Progenitor cell of endocrine pancreas (in vitro differentiated cells): Measurements from ENCODE around the gene RPH3AL. TPM values are rescaled to one million over a fixed set of nuclear protein-coding genes. Genes with fewer than 3 reads are reported as not detected.

Experiments
- DNase-seq: peaks from one replicate; pipeline ENCODE4 v3.0.0; 2021; ENCODE audit warnings: low spot score; ENCODE audit not compliant: unreplicated experiment
- H3K27ac Mint-ChIP-seq: 2 replicates; pipeline ENCODE4 v1.8.0; 2021; ENCODE audit warnings: mild to moderate bottlenecking, moderate library complexity, mixed read lengths
- H3K27me3 Mint-ChIP-seq: 2 replicates; pipeline ENCODE4 v1.8.0; 2021; ENCODE audit warnings: mixed read lengths
- H3K36me3 Mint-ChIP-seq: 2 replicates; pipeline ENCODE4 v1.8.0; 2022; ENCODE audit warnings: mixed read lengths; ENCODE audit not compliant: insufficient read depth
- H3K4me1 Mint-ChIP-seq: 2 replicates; pipeline ENCODE4 v1.8.0; 2021; ENCODE audit warnings: low read depth, mixed read lengths
- H3K4me3 Mint-ChIP-seq: 2 replicates; pipeline ENCODE4 v1.8.0; 2021; ENCODE audit warnings: low read depth, mild to moderate bottlenecking, moderate library complexity, mixed read lengths
- H3K9me3 Mint-ChIP-seq: 2 replicates; pipeline ENCODE4 v1.8.0; 2021; ENCODE audit warnings: low read depth, mixed read lengths
- total RNA-seq: library from RNA; stranded (reverse); gene quantifications from 2 replicates; pipeline ENCODE4 v1.2.1, GENCODE V29; 2021
- TF ChIP-seq, protein P1 (sequence below): fragments of 200-600 bp; sonication (generic); IDR thresholded peaks from one replicate; pipeline ENCODE4 v1.5.0; 2021; ENCODE audit warnings: antibody characterized with exemption, mild to moderate bottlenecking; ENCODE audit not compliant: unreplicated experiment

The RPH3AL gene
- total RNA-seq, 1 donor from 2014 or later = 47.6 TPM

DNA sequence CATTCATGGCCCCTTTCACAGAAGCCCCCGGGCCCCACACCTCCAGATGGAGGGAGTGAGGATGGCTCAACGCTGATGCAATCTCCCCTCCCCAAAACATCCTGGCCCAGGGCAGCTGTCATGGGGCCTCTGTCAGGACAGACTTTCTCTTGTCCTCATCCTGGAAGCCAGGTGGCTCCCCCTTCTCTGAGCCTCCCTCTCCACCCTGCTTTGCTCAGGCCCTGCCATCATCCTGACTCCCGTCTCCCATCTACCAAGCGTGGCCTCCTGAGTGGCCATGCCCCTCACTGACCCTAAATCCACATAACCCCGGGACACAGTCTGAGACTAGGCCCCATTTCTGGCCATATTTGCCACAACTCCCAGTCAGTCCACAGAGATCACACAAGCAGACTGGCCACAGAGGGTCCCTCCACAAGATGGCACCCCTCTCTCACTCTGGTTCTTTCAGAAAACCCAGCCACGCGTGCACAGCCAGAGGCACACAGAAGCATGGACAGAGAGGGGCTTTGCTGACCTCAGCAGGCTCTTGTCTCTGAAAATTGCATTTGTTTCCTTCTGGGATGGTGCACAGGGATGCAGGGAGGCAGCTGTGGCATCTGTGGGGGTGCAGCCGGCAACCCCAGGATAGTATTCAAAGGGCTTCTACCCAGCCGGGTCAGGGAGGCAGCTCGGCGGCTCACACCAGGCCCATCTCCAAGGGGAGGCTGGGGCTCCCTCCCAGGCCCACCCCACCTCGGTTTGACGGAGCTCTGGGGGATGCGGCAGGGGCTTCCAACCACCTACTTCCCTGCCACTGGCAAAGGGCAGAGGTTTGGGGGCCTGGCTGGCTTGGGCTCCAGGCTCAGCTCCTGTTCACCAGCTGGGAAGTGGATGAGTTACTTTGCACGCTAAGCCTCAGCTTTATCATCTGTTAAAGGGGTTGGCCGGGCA, 188.0 kb downstream of the RPH3AL start:
- TF ChIP-seq, protein P1, sequence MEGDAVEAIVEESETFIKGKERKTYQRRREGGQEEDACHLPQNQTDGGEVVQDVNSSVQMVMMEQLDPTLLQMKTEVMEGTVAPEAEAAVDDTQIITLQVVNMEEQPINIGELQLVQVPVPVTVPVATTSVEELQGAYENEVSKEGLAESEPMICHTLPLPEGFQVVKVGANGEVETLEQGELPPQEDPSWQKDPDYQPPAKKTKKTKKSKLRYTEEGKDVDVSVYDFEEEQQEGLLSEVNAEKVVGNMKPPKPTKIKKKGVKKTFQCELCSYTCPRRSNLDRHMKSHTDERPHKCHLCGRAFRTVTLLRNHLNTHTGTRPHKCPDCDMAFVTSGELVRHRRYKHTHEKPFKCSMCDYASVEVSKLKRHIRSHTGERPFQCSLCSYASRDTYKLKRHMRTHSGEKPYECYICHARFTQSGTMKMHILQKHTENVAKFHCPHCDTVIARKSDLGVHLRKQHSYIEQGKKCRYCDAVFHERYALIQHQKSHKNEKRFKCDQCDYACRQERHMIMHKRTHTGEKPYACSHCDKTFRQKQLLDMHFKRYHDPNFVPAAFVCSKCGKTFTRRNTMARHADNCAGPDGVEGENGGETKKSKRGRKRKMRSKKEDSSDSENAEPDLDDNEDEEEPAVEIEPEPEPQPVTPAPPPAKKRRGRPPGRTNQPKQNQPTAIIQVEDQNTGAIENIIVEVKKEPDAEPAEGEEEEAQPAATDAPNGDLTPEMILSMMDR = peak; percentile 61
- no peak for DNase-seq
- H3K4me3 Mint-ChIP-seq = no peak overlapping the region
- H3K4me1 Mint-ChIP-seq = no peaks in the 10 kb centered on the region
- peaks cover 7% of the 10 kb centered on the region for H3K27me3 Mint-ChIP-seq
- peak overlapping the region; percentile 36 for H3K27ac Mint-ChIP-seq
- H3K36me3 Mint-ChIP-seq = no peaks in the 10 kb centered on the region
- no peaks in the 10 kb centered on the region for H3K9me3 Mint-ChIP-seq

DNA sequence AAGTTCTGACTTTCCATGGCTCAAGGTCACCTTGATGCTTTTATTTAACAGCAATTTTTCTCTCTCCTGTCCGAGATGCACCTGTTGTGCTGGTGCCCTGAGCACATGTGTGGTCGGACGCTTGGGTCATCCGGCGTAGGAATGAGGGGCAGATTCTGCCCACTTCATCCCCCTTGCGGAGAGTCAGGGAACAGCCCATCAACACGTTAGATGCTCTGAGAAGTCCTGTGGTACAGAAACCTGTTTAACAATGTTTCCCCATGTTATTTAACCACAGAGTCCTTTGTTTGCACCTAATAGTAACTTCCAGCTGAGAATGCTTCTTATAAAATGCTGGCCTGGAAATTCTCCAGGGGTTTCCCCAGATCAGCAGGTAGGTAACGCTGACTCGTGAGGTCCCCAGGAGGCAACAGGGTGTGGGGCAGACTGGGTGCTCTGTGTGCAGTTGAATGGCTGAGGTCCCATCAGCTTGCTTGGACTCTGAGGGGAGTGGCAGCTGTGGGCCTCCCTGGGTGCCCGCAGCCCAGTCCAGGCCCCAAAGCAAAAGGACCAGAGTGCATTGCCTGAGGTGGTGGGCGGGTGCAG, 189.0 kb downstream of the RPH3AL start:
- Mint-ChIP-seq H3K9me3 (no peaks in the 10 kb centered on the region), H3K27ac (no peak overlapping the region), H3K36me3 (no peaks in the 10 kb centered on the region), H3K4me1 (no peaks in the 10 kb centered on the region), H3K4me3 (no peak overlapping the region), H3K27me3 (peaks cover 3% of the 10 kb centered on the region)
- DNase-seq = no peak
- TF ChIP-seq, protein P1 = peak; percentile 44

DNA sequence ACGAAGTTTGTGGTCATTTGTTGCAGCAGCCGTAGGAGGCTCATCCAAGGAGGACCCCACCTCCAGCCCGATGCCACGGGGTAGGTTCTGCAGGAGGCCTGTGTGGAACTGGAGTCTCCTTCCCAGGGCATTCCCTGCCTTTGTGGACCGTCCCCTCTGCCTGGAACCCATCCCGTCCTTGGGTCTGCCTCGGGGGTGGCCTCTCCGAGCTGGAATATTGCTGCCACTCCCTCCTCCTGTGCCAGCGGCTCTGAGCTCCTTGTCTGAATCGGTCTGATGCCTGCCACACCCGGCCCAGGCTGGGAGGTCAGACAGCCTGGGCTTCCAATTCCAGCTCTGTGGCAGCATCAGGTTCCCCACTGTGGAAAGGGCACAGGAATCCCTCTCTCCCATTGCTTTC, 189.9 kb downstream of the RPH3AL start:
- Mint-ChIP-seq H3K4me1 (no peaks in the 10 kb centered on the region), H3K4me3 (no peak overlapping the region), H3K27ac (no peak overlapping the region), H3K9me3 (no peaks in the 10 kb centered on the region), H3K36me3 (no peaks in the 10 kb centered on the region), H3K27me3 (peaks cover 3% of the 10 kb centered on the region)
- DNase-seq = no peak
- TF ChIP-seq, protein P1 = no peak

Other genes with a start within 250 kb of the RPH3AL start
- not detected in 2 replicates for gene SCGB1C2, start 215.2 kb downstream of the RPH3AL start, total RNA-seq
- 1.2 and 1.3 TPM in 2 replicates for gene DOC2B, start 171.2 kb downstream of the RPH3AL start, total RNA-seq
- gene RFLNB, start 93.1 kb upstream of the RPH3AL start, total RNA-seq = 10.7 and 11.1 TPM in 2 replicates